NCI-H1694 (cell line): ENCODE data around the gene MMP23B.

Experiments
- DNase-seq: peaks from one replicate; lab custom pipeline; 2025; lab: John Stamatoyannopoulos, UW

Gene MMP23B

DNA sequence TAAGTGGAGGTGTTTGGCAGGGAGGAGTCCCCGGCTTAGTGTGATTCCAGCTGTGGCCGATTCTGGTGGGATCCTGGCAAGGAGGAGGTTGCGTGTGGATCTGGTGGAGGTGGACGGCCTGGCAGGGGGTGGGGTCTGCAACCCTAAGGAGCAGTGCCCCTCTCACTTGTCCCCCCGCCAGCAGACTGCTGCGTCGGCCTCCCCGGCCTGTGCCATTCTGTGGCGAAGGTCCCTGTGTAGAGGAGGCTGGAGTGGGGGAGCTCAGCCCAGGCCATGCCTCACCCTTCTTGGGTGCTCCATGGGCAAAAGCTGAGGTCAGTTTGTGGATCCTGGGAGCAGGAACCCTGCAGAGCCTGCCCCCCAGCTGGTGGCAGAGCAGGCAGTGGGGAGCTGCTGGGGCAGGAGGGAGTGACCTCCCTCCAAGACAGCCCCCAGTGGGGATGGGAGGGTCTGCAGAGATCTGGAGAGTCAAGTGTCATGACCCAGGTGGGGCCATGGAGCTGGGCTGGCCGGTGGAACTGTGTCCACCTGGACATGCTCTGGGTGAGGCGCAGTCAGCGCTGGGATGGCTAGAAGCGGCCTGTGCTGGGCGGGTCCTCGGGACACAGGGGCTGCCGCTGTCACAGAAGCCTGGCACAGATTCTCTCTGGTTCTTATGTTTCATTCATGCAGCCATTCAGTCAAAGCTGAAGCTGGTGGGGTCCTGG lies 11.4 kb upstream of the MMP23B start:
- no peak for DNase-seq

- no peak for DNase-seq
Measured at GRCh38 chr1:1621173-1622009, 10.6 kb upstream of the MMP23B start.

DNA sequence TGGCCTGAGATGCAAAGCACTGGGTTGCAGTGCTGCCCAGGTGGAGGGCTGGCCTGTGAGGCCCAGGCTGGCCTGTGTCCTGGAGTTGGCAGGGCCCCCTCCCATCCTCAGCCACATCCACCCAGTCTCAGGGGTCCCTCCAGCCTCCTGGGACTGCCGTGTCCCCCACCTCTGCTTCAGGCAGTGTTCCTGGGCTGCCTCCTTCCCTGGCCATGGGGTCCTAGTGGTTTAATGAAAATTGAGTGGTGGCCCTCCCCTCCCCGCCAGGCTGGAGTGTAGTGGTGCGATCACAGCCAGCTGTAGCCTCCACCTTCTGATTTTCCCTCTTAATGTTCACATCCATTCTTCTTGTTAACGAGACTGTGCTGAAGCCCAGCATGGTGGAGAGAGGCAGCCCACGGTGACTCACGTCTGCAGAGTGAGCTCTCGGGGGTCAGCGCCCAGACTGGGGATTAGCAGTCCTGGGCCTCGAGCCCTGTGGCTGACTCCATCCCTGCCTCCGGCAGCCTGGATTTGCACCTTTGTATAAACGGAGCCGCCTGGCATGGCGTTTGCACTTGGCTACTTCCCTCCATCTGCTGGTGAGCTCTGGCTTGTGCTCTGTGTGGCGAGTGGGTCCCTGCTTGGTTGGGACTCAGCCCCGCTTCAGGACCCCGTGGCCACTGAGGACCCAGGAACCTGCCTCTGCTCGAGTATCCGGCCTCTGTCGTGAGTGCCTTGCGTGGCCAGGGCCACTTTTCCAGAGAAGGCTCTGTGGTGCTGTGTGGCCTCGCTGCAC lies 9.8 kb upstream of the MMP23B start:
- DNase-seq = no peak

DNA sequence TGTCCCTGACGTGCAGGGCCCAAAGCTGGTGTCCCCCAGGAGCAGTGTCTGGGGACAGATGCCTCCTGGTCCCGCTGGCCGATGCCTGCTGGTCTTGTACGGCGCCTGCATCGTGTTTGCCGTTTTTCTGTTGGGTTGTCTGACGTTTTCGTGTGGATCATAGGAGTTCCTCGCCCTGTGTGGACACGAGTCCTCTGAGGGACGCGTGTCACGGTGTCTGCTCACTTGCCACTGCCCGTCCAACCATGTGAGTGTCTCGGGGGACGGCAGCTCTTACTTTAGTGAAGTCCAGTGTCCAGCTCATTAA lies 9.2 kb upstream of the MMP23B start:
- no peak for DNase-seq

DNA sequence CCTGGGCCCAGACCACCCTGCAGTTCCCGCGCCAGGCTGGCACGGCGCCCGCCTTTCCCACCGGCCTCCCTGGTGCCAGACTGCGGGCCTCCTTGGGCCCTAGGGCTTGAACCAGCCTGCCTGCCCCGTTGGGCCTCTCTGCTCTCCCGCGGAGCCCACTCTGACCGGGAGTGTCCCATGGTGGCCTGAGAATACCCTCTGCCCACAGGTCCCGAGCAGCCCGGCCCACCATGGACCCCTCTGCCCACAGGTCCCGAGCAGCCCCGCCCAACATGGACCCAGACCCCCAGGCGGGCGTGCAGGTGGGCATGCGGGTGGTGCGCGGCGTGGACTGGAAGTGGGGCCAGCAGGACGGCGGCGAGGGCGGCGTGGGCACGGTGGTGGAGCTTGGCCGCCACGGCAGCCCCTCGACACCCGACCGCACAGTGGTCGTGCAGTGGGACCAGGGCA lies 8.8 kb upstream of the MMP23B start:
- no peak for DNase-seq

- no peak for DNase-seq
Measured at GRCh38 chr1:1623631-1624442, 8.1 kb upstream of the MMP23B start.

DNA sequence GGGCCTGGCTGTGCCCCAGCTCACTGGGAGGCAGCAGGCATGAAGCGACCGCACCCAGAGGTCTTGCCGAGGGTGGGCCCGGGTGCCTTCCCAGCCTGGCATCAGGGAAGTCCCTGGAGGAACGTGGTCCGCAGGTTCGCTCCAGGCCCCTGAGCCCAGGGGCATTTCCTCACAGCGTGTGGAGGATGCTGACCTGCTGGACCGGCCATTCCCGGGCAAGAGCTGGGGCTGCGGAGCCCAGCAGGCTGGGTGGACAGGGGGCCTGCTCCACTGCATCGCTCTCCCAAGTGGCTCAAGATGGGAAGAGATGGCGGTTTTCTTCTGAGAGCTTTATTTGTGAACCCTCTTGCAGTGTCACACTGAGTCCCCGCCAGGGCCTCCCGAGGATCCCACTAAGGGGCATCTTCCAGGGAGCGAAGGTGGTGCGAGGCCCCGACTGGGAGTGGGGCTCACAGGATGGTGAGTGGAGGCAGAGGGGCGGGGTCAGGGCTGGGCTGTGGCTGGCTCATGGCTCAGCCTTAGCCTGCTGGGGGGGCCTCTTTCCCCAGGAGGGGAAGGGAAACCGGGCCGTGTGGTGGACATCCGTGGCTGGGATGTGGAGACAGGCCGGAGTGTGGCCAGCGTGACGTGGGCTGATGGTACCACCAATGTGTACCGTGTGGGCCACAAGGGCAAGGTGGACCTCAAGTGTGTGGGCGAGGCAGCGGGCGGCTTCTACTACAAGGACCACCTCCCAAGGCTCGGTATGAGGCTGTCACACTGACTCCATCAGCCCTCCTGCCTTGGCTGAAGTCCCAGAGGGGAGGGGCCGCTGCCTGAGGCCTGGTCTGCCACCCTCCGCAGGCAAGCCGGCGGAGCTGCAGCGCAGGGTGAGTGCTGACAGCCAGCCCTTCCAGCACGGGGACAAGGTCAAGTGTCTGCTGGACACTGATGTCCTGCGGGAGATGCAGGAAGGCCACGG lies 7.2 kb upstream of the MMP23B start:
- peak; percentile 58 for DNase-seq

DNA sequence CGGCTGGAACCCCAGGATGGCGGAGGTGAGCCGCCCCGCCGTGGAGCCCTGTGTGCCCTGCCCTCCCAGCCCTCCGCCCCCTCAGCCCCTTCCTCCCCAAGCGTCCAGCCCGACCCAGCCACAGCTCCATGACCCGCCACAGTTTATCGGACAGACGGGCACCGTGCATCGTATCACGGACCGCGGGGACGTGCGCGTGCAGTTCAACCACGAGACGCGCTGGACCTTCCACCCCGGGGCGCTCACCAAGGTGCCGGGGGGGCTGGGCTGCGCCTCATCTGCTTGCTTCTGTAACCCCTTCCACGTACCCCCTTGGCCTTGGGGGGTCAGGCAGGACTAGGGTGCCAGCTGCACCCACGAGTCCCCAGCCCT lies 6.6 kb upstream of the MMP23B start:
- DNase-seq = no peak

GRCh38 chr1:1625824-1626206 lies 6.2 kb upstream of the MMP23B start:
- no peak for DNase-seq

DNA sequence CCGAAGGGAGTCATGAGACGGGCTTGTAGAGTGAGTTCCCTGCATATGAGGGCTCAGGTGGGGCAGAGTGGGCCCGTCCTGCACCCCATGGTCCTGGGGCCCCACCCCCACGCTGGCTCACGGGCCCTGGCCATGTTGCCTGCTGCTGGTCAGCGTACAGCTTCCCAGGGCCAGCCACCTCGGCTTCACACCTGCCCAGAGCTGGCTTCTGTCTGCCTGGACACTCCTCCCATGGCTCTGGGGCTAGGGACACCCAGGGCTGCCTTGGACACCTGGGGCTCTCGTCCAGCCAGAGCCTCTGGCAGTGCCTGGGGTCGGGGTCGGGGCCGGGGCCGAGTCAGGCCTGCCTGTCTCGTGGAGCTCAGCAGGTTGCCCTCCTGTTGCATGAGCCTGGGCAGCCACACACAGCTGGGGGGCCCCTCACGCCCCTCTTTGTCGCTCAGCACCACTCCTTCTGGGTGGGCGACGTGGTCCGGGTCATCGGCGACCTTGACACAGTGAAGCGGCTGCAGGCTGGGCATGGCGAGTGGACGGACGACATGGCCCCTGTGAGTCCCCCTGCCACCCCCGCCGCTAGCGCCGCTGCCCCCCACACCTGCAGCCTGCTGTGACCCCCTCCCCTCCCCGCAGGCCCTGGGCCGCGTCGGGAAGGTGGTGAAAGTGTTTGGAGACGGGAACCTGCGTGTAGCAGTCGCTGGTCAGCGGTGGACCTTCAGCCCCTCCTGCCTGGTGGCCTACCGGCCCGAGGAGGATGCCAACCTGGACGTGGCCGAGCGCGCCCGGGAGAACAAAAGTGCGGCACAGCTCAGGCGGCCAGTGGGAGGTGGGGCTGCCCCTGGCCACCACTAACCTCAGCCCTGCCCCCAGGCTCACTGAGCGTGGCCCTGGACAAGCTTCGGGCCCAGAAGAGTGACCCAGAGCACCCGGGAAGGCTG lies 5.5 kb upstream of the MMP23B start:
- no peak for DNase-seq

GRCh38 chr1:1627261-1627828 lies 4.6 kb upstream of the MMP23B start:
- DNase-seq = no peak

DNA sequence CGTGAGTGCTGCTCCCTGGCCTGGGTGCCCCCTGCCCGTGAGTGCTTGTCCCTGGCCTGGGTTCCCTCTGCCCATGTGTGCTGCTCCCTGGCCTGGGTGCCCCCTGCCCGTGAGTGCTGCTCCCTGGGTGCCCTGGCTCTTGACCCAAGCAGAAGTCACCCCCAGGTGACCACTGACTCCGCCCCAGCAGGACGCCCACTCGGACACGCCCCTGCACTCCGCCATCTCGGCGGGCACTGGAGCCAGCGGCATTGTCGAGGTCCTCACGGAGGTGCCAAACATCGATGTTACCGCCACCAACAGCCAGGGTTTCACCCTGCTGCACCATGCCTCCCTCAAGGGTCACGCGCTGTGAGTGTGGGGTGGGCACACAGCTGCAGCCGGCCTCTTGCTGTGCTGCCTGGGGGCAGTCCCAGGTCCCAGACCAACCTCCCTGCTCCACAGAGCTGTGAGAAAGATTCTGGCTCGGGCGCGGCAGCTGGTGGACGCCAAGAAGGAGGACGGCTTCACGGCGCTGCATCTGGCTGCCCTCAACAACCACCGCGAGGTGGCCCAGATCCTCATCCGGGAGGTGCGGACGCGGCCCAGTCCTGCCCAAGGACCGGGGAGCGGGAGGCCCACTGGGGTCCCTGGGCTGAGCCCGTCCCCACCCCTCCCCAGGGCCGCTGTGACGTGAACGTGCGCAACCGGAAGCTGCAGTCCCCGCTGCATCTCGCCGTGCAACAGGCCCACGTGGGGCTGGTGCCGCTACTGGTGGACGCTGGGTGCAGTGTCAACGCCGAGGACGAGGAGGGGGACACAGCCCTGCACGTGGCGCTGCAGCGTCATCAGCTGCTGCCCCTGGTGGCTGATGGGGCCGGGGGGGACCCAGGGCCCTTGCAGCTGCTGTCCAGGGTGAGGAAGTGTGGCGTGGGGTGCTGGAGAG lies 3.9 kb upstream of the MMP23B start:
- no peak for DNase-seq

DNA sequence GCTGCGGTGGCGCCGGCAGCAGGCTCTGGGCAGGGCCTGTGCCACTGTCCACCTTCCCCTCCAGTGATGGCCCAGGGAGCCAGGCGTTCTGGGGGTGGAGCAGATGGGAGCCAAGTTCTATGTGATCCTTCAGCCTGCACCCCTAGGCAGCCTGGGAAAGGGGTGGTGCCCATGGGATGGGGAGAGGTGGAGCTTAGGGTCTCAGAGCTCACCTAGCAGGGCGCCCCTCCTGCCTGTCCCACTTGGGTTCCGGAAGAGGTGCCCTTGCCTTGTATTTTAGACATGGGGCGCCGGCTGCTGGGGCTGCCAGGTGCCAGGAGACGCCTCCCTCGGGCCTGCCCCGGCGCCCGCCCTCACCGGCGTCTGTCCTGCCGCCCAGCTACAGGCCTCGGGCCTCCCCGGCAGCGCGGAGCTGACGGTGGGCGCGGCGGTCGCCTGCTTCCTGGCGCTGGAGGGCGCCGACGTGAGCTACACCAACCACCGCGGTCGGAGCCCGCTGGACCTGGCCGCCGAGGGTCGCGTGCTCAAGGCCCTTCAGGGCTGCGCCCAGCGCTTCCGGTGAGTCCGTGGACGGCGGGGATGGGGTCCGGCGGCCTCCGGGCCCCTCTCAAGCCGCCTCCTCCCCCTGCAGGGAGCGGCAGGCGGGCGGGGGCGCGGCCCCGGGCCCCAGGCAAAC lies 3.1 kb upstream of the MMP23B start:
- DNase-seq = no peak

GRCh38 chr1:1629430-1630190 lies 2.4 kb upstream of the MMP23B start:
- no peak for DNase-seq

DNA sequence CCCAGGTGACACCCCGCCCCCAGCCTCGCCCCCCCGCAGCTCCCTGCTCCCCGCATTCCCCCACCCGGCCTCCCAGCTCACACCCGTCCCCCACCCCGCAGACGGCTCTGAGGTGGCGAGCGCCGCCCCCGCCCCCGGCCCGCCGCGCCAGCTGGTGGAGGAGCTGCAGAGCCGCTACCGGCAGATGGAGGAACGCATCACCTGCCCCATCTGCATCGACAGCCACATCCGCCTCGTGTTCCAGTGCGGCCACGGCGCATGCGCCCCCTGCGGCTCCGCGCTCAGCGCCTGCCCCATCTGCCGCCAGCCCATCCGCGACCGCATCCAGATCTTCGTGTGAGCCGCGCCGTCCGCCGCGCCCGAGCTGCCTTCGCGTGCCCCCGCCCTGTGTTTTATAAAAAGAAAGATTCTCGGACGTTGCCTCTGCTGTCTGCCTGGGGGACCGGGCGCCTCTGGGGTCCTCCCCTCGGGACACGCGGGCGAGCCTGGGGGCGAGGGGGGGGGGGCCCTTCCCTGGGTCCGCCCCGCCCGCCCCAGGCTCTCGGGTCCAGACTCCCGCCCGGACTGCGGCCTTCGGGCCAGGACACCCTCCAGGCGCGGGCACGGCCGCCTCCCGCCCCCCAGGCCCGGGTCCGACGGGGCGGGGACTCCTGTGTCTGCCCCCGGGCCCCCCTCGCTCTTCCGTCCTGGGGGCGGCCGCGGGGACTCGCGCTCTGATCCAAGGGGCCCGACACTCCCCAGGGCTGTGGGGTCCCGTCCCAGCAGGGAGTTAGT lies 1.6 kb upstream of the MMP23B start:
- peak; percentile 94 for DNase-seq
